SK-N-SH (cell line): Measurements from ENCODE around the gene GLB1L3. TPM values are rescaled to one million over a fixed set of nuclear protein-coding genes. Genes with fewer than 3 reads are reported as not detected.

Experiments
- CTCF ChIA-PET: fragments of 300-600, 350-600 bp; formaldehyde crosslinking; extraction: SDS; loops from one replicate; lab custom pipeline; 2021; lab: Yijun Ruan, JAX
- POLR2A ChIA-PET: fragments of 350-600 bp; sonication (Branson Sonifier 250); formaldehyde crosslinking; extraction: SDS; loops from one replicate; lab custom pipeline; 2020; ENCODE audit warnings: antibody characterized with exemption, inconsistent platforms; lab: Yijun Ruan, JAX
- DNase-seq: peaks from one replicate; pipeline ENCODE4 v3.0.0; 2012
- H2AFZ ChIP-seq: fragments of 200-600 bp; sonication (generic); 2 replicates; pipeline ENCODE4 v1.8.1; 2016; ENCODE audit warnings: antibody characterized with exemption, mild to moderate bottlenecking, low read depth
- H3F3A ChIP-seq: fragments of 200-600 bp; sonication (generic); replicated peaks from 2 replicates; pipeline ENCODE3; 2016; ENCODE audit warnings: antibody characterized with exemption, mild to moderate bottlenecking; ENCODE audit not compliant: insufficient read depth
- H3K27ac ChIP-seq, 2 experiments: fragments of 200-500 bp in 1 of 2; fragments of 200-600 bp in 1 of 2; sonication (Bioruptor generic) in 1 of 2; sonication (generic), shearing (Covaris generic) in 1 of 2; 2 replicates each; pipeline versions ENCODE4 v1.5.1 to v1.6.1; 2014 to 2016; ENCODE audit warnings: low read depth in 2 of 2, inconsistent platforms in 1 of 2, low read length in 1 of 2, mild to moderate bottlenecking in 1 of 2, mixed read lengths in 1 of 2
- H3K27me3 ChIP-seq: fragments of 200-600 bp; sonication (generic), shearing (Covaris generic); 2 replicates; pipeline ENCODE4 v1.6.1; 2016; ENCODE audit warnings: mixed run types; ENCODE audit not compliant: insufficient read depth
- H3K36me3 ChIP-seq, 2 experiments: fragments of 200-500 bp in 1 of 2; fragments of 200-600 bp in 1 of 2; sonication (Bioruptor generic) in 1 of 2; sonication (generic) in 1 of 2; replicated peaks in 1 of 2; 2 replicates each; pipeline versions ENCODE3 to v1.5.1; 2014 to 2016; ENCODE audit warnings: low read length in 1 of 2, mild to moderate bottlenecking in 1 of 2; ENCODE audit not compliant: insufficient read depth in 2 of 2, control insufficient read depth in 1 of 2
- H3K4me1 ChIP-seq, 2 experiments: fragments of 200-500 bp in 1 of 2; fragments of 200-600 bp in 1 of 2; sonication (Bioruptor generic) in 1 of 2; sonication (generic), shearing (Covaris generic) in 1 of 2; 2 replicates each; pipeline versions ENCODE4 v1.5.1 to v1.6.1; 2014 to 2016; ENCODE audit warnings: low read depth in 1 of 2, low read length in 1 of 2, mixed run types in 1 of 2; ENCODE audit not compliant: insufficient read depth in 2 of 2, control insufficient read depth in 1 of 2
- H3K4me2 ChIP-seq: fragments of 200-600 bp; sonication (generic), shearing (Covaris generic); 2 replicates; pipeline ENCODE4 v1.6.1; 2017; ENCODE audit warnings: mixed run types
- H3K4me3 ChIP-seq, 2 experiments: fragments of 200-500 bp in 1 of 2; fragments of 200-600 bp in 1 of 2; sonication (Bioruptor generic) in 1 of 2; sonication (generic), shearing (Covaris generic) in 1 of 2; 2 replicates each; pipeline versions ENCODE4 v1.5.1 to v1.8.1; 2014 to 2016; ENCODE audit warnings: low read depth in 2 of 2, inconsistent platforms in 1 of 2, low read length in 1 of 2, mild to moderate bottlenecking in 1 of 2, mixed read lengths in 1 of 2, moderate library complexity in 1 of 2
- H3K79me2 ChIP-seq: fragments of 200-600 bp; sonication (generic); 2 replicates; pipeline ENCODE4 v1.8.1; 2017; ENCODE audit warnings: mild to moderate bottlenecking; ENCODE audit not compliant: insufficient read depth
- H3K9ac ChIP-seq: fragments of 200-600 bp; sonication (generic); 2 replicates; pipeline ENCODE4 v1.6.1; 2017; ENCODE audit warnings: mixed run types
- H3K9me2 ChIP-seq: fragments of 200-600 bp; sonication (generic); 2 replicates; pipeline ENCODE4 v1.6.1; 2017; ENCODE audit warnings: mixed run types
- H3K9me3 ChIP-seq: fragments of 200-600 bp; sonication (generic); 2 replicates; pipeline ENCODE4 v1.6.1; 2017; ENCODE audit warnings: mixed run types, mild to moderate bottlenecking, moderate library complexity
- H4K20me1 ChIP-seq: fragments of 200-600 bp; sonication (generic); 2 replicates; pipeline ENCODE4 v1.6.1; 2017; ENCODE audit warnings: mild to moderate bottlenecking, mixed run types; ENCODE audit not compliant: insufficient read depth
- CTCF ChIP-seq: fragments of 200-600 bp; sonication (generic); IDR thresholded peaks from 2 replicates; pipeline ENCODE4 v1.6.1; 2017; ENCODE audit warnings: antibody characterized with exemption, mild to moderate bottlenecking, moderate library complexity
- EP300 ChIP-seq, 2 experiments: IDR thresholded peaks; 2 replicates each; pipeline versions ENCODE4 v1.4.0 to v1.6.1; 2012; ENCODE audit warnings: borderline replicate concordance in 1 of 2, low read depth in 1 of 2, low read length in 1 of 2
- EZH2phosphoT487 ChIP-seq: fragments of 200-600 bp; sonication (generic); IDR thresholded peaks from 2 replicates; pipeline ENCODE4 v1.6.1; 2017; ENCODE audit warnings: low read depth, mixed run types, mild to moderate bottlenecking, antibody characterized with exemption, moderate library complexity, borderline replicate concordance
- FOSL2 ChIP-seq: IDR thresholded peaks from 2 replicates; pipeline ENCODE4 v1.4.0; 2012; ENCODE audit warnings: low read depth, mild to moderate bottlenecking, moderate library complexity, borderline replicate concordance
- FOXM1 ChIP-seq: IDR thresholded peaks from 2 replicates; pipeline ENCODE4 v1.4.0; 2012; ENCODE audit warnings: low read depth, mild to moderate bottlenecking
- GABPA ChIP-seq: IDR thresholded peaks from 2 replicates; pipeline ENCODE4 v1.4.0; 2012; ENCODE audit warnings: low read depth, mild to moderate bottlenecking
- GATA2 ChIP-seq: sonication (generic); formaldehyde crosslinking; IDR thresholded peaks from 2 replicates; pipeline ENCODE4 v1.5.0; 2020; ENCODE audit warnings: mild to moderate bottlenecking, missing genetic modification reagents
- JUND ChIP-seq: IDR thresholded peaks from 2 replicates; pipeline ENCODE4 v1.4.0; 2012
- MXI1 ChIP-seq: IDR thresholded peaks from 2 replicates; pipeline ENCODE4 v1.6.1; 2012; ENCODE audit warnings: mild to moderate bottlenecking, low read depth, low read length, improper control_type of control experiment
- NFIC ChIP-seq: IDR thresholded peaks from 2 replicates; pipeline ENCODE4 v1.4.0; 2012; ENCODE audit warnings: borderline replicate concordance
- NRF1 ChIP-seq: IDR thresholded peaks from 2 replicates; pipeline ENCODE4 v1.6.1; 2012; ENCODE audit warnings: low read depth, mild to moderate bottlenecking, low read length
- POLR2AphosphoS5 ChIP-seq: IDR thresholded peaks from 2 replicates; pipeline ENCODE4 v1.6.1; 2012; ENCODE audit warnings: low read depth, low read length
- RXRA ChIP-seq: IDR thresholded peaks from 2 replicates; pipeline ENCODE4 v1.4.0; 2012; ENCODE audit warnings: low read depth, mild to moderate bottlenecking, borderline replicate concordance
- SMC3 ChIP-seq: IDR thresholded peaks from 2 replicates; pipeline ENCODE4 v1.6.1; 2012; ENCODE audit warnings: low read depth, low read length, improper control_type of control experiment
- TCF12 ChIP-seq: IDR thresholded peaks from 2 replicates; pipeline ENCODE4 v1.4.0; 2012
- TEAD4 ChIP-seq: IDR thresholded peaks from 2 replicates; pipeline ENCODE4 v1.4.0; 2012; ENCODE audit warnings: mild to moderate bottlenecking, borderline replicate concordance; ENCODE audit not compliant: insufficient read depth
- WGBS: methylation state at CpG from one replicate; pipeline ENCODE4 v1.1.6; 2017; ENCODE audit warnings: low lambda C conversion rate; 5-methylcytosine and 5-hydroxymethylcytosine counted together
- polyA plus RNA-seq, 3 experiments: library from polyadenylated mRNA; depleted of rRNA; stranded (reverse); fragments of >200 nt; gene quantifications; 2 replicates each; pipeline ENCODE4 v1.2.3, GENCODE V29; 2012
- TF ChIP-seq, protein P1 (sequence below): IDR thresholded peaks from 2 replicates; pipeline ENCODE4; 2012
- TF ChIP-seq, protein P2 (sequence below): IDR thresholded peaks from 2 replicates; pipeline ENCODE4 v1.6.1; 2012; ENCODE audit warnings: mild to moderate bottlenecking, low read depth, low read length, moderate library complexity
- TF ChIP-seq, protein P3 (sequence below): fragments of 150-350 bp; IDR thresholded peaks from 2 replicates; pipeline ENCODE4 v1.6.1; 2016; ENCODE audit warnings: mild to moderate bottlenecking, low read depth, low read length
- TF ChIP-seq, protein P4 (sequence below): IDR thresholded peaks from 2 replicates; pipeline ENCODE4 v1.4.0; 2012; ENCODE audit warnings: low read depth, borderline replicate concordance

Gene GLB1L3
- polyA plus RNA-seq, 1 of the 3 experiments (the other 2 are of a cell fraction), result not detected

DNA sequence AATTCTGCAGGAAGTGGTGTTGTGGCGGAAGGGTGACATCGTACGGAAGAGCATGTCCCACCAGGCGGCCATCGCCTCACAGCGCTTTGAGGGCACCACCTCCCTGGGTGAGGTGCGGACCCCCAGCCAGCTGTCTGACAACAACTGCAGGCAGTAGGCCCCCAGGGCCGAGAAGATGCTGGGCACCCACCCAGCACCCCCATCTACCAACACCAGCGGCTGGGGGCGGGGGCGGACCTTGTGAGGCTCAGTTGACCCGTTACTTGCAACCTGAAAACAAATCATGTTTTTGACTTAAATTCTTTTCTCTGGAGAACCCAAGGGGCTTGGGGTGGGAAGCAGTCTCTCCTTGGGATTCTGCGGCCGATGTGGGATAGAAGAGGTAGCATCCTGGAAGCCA is 30.7 kb upstream of the GLB1L3 start:
- H3K36me3 ChIP-seq, result peaks cover 37 to 93% of the 10 kb centered on the region in 2 experiments
- no peaks in the 10 kb centered on the region for H3K27me3 ChIP-seq
- no peaks in the 10 kb centered on the region; a peak in 1 of 4 replicates for H3K4me1 ChIP-seq
- H3K9me2 ChIP-seq, result no peaks in the 10 kb centered on the region
- 97% methylated on average over 9 of the region's 14 CpGs for WGBS
- H3K9ac ChIP-seq, result no peak overlapping the region
- no peak overlapping the region for H3K4me2 ChIP-seq
- no peak for DNase-seq
- H3K79me2 ChIP-seq, result no peaks in the 10 kb centered on the region
- no peak for TF ChIP-seq SMC3
- TF ChIP-seq NFIC, result no peak
- no peak for TF ChIP-seq JUND
- TF ChIP-seq FOSL2, result no peak
- TF ChIP-seq TEAD4, result no peak
- TF ChIP-seq EP300 (IDR thresholded peaks at IDR 0.05; ENCODE audit: borderline replicate concordance in 1 of 2, low read depth in 1 of 2, low read length in 1 of 2), result no peak
- no peak for TF ChIP-seq TCF12
- TF ChIP-seq EZH2phosphoT487, result no peak
- TF ChIP-seq, protein P1, sequence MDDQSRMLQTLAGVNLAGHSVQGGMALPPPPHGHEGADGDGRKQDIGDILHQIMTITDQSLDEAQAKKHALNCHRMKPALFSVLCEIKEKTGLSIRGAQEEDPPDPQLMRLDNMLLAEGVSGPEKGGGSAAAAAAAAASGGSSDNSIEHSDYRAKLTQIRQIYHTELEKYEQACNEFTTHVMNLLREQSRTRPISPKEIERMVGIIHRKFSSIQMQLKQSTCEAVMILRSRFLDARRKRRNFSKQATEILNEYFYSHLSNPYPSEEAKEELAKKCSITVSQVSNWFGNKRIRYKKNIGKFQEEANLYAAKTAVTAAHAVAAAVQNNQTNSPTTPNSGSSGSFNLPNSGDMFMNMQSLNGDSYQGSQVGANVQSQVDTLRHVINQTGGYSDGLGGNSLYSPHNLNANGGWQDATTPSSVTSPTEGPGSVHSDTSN, result no peak
- TF ChIP-seq, protein P2, sequence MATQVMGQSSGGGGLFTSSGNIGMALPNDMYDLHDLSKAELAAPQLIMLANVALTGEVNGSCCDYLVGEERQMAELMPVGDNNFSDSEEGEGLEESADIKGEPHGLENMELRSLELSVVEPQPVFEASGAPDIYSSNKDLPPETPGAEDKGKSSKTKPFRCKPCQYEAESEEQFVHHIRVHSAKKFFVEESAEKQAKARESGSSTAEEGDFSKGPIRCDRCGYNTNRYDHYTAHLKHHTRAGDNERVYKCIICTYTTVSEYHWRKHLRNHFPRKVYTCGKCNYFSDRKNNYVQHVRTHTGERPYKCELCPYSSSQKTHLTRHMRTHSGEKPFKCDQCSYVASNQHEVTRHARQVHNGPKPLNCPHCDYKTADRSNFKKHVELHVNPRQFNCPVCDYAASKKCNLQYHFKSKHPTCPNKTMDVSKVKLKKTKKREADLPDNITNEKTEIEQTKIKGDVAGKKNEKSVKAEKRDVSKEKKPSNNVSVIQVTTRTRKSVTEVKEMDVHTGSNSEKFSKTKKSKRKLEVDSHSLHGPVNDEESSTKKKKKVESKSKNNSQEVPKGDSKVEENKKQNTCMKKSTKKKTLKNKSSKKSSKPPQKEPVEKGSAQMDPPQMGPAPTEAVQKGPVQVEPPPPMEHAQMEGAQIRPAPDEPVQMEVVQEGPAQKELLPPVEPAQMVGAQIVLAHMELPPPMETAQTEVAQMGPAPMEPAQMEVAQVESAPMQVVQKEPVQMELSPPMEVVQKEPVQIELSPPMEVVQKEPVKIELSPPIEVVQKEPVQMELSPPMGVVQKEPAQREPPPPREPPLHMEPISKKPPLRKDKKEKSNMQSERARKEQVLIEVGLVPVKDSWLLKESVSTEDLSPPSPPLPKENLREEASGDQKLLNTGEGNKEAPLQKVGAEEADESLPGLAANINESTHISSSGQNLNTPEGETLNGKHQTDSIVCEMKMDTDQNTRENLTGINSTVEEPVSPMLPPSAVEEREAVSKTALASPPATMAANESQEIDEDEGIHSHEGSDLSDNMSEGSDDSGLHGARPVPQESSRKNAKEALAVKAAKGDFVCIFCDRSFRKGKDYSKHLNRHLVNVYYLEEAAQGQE, result no peak
- TF ChIP-seq, protein P3, sequence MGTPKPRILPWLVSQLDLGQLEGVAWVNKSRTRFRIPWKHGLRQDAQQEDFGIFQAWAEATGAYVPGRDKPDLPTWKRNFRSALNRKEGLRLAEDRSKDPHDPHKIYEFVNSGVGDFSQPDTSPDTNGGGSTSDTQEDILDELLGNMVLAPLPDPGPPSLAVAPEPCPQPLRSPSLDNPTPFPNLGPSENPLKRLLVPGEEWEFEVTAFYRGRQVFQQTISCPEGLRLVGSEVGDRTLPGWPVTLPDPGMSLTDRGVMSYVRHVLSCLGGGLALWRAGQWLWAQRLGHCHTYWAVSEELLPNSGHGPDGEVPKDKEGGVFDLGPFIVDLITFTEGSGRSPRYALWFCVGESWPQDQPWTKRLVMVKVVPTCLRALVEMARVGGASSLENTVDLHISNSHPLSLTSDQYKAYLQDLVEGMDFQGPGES, result no peak
- no peak for TF ChIP-seq NRF1
- TF ChIP-seq, protein P4, sequence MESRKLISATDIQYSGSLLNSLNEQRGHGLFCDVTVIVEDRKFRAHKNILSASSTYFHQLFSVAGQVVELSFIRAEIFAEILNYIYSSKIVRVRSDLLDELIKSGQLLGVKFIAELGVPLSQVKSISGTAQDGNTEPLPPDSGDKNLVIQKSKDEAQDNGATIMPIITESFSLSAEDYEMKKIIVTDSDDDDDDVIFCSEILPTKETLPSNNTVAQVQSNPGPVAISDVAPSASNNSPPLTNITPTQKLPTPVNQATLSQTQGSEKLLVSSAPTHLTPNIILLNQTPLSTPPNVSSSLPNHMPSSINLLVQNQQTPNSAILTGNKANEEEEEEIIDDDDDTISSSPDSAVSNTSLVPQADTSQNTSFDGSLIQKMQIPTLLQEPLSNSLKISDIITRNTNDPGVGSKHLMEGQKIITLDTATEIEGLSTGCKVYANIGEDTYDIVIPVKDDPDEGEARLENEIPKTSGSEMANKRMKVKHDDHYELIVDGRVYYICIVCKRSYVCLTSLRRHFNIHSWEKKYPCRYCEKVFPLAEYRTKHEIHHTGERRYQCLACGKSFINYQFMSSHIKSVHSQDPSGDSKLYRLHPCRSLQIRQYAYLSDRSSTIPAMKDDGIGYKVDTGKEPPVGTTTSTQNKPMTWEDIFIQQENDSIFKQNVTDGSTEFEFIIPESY, result no peak
- TF ChIP-seq GATA2, result no peak
- no peak for TF ChIP-seq MXI1
- TF ChIP-seq RXRA, result no peak
- TF ChIP-seq GABPA, result no peak
- TF ChIP-seq CTCF, result no peak
- TF ChIP-seq POLR2AphosphoS5, result no peak
- TF ChIP-seq FOXM1, result no peak
- no peaks in the 10 kb centered on the region for H3F3A ChIP-seq
- no peaks in the 10 kb centered on the region for H3K9me3 ChIP-seq
- no peaks in the 10 kb centered on the region for H4K20me1 ChIP-seq
- no peak overlapping the region for H2AFZ ChIP-seq
- no peak overlapping the region for H3K4me3 ChIP-seq
- ChIA-PET POLR2A (no interaction called here), CTCF (interaction anchor here (0.7 to 3.2 kb wide), 8 partner anchors 9 to 290 kb away, joined by 3 to 14 read pairs (median 4); partner anchors contain the start of genes ACAD8, NCAPD3, THYN1 and VPS26B)
- no peak overlapping the region for H3K27ac ChIP-seq
